ENCODE measurements around the gene RABGAP1L. TPM values are rescaled to one million over a fixed set of nuclear protein-coding genes. Genes with fewer than 3 reads are reported as not detected.
"Not testable (repeated sequence)": the region's sequence is repeated elsewhere in the genome, so short reads cannot be mapped to it uniquely, and the experiment has no call there.

The RABGAP1L gene
- total RNA-seq, 2 experiments from 2014 or later = 76.8 to 80.5 TPM

DNA sequence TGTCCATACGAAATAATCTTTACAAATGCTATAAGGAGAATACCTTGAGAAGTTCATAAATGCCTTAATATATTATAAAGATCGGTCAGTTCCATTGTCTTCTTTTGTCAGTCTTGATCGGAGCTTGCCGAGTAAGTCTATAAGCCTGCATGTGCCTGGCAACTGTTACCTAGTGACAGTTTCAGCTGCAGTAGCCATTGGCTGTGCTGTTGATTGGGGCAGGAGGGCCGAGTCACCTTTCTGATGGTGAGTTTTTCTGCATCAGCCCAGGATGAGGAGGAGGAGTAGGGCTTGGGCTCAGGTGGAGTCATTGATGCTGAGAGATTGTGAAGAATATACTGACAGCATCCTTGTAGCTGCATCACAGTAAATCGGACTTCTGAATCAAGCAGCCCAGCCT is 286.5 kb downstream of the RABGAP1L start:
- Mint-ChIP-seq H3K36me3 (ENCODE audit: low read depth) (no peaks in the 10 kb centered on the region), H3K27ac (no peak overlapping the region)
- DNase-seq = no peak

DNA sequence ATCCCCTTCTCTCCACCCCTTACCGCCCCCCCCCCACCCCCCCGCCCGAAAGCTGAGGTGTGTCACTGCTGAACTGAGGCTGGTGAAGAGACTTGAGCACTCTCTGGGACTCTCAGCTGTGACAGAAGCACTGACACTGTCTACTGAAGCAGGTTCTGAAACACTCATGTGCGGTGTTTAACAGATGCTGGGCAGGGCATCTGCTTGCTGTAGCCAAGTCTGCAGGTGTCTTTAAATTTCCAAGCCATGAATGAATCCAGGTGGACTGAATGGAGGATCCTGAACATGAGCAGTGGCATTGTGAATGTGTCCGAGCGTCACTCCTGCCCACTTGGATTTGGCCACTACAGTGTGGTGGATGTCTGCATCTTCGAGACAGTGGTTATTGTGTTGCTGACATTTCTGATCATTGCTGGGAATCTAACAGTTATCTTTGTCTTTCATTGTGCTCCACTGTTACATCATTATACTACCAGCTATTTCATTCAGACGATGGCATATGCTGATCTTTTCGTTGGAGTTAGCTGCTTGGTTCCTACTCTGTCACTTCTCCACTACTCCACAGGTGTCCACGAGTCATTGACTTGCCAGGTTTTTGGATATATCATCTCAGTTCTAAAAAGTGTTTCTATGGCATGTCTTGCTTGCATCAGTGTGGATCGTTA is 288.7 kb downstream of the RABGAP1L start, which contains the start of gene GPR52:
GPR52 (plus strand) TSS at position 99 of the 665 bp plus-strand sequence; CDS start at position 247, 148 bp downstream.
- CTCF ChIA-PET = no interaction called here
- Mint-ChIP-seq H3K27me3 (no peaks in the 10 kb centered on the region), H3K4me3 (no peak within 1 kb of the TSS), H3K36me3 (ENCODE audit: low read depth) (no peaks in the 10 kb centered on the region), H3K4me1 (no peaks in the 10 kb centered on the region), H3K27ac (no peak within 1 kb of the TSS), H3K9me3 (no peaks in the 10 kb centered on the region)
- DNase-seq = no peak
- POLR2A ChIA-PET = no interaction called here

More for the DNA sequence above, 286.5 kb downstream of the RABGAP1L start:
- POLR2A ChIA-PET = no interaction called here
- Mint-ChIP-seq H3K9me3 (no peaks in the 10 kb centered on the region), H3K27me3 (no peaks in the 10 kb centered on the region), H3K4me1 (no peaks in the 10 kb centered on the region), H3K4me3 (no peak overlapping the region)
- CTCF ChIA-PET = interaction anchor here (0.6 kb wide), 1 partner anchor 298 kb away, joined by 3 read pairs; no protein-coding TSS in a partner anchor

DNA sequence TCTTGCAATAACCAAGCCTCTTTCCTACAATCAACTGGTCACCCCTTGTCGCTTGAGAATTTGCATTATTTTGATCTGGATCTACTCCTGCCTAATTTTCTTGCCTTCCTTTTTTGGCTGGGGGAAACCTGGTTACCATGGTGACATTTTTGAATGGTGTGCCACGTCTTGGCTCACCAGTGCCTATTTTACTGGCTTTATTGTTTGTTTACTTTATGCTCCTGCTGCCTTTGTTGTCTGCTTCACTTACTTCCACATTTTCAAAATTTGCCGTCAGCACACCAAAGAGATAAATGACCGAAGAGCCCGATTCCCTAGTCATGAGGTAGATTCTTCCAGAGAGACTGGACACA is 289.2 kb downstream of the RABGAP1L start:
- no peak for DNase-seq
- H3K27me3 Mint-ChIP-seq = no peaks in the 10 kb centered on the region
- ChIA-PET CTCF (no interaction called here), POLR2A (no interaction called here)
- H3K4me1 Mint-ChIP-seq = no peaks in the 10 kb centered on the region
- no peak overlapping the region for H3K4me3 Mint-ChIP-seq
- H3K9me3 Mint-ChIP-seq = no peaks in the 10 kb centered on the region
- H3K36me3 Mint-ChIP-seq (ENCODE audit: low read depth) = no peaks in the 10 kb centered on the region
- H3K27ac Mint-ChIP-seq = no peak overlapping the region

GRCh38 chr1:174448974-174449373 is 289.7 kb downstream of the RABGAP1L start:
- ChIA-PET POLR2A (no interaction called here), CTCF (no interaction called here)
- Mint-ChIP-seq H3K36me3 (ENCODE audit: low read depth) (no peaks in the 10 kb centered on the region), H3K27ac (no peak overlapping the region), H3K9me3 (no peaks in the 10 kb centered on the region), H3K27me3 (no peaks in the 10 kb centered on the region), H3K4me1 (no peaks in the 10 kb centered on the region), H3K4me3 (no peak overlapping the region)
- DNase-seq = no peak

- Mint-ChIP-seq H3K36me3 (ENCODE audit: low read depth) (no peaks in the 10 kb centered on the region), H3K4me1 (no peaks in the 10 kb centered on the region), H3K9me3 (no peaks in the 10 kb centered on the region), H3K27ac (no peak overlapping the region), H3K27me3 (no peaks in the 10 kb centered on the region), H3K4me3 (no peak overlapping the region)
- ChIA-PET POLR2A (no interaction called here), CTCF (no interaction called here)
- no peak for DNase-seq
These were observed 292.1 kb downstream of the RABGAP1L start for GRCh38 chr1:174451408-174451807.

DNA sequence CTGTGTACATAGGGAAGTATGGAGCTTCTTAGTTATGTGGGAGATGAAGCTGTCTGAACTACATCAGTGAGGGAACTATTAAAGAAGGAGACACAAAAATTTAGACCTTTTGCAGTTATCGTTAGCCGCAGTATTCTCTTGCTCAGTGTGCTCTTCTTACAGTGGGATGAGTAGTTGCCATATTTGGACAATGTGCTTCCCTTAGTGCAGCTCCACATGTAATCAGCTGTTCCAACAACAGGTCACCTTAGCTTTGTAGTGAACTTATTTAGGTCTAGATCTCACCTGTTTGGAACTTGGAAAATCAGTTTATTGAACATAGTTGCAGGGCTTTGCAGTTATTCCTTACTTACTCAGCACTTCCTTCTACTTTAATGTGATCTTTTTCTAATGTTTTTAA is 306.5 kb downstream of the RABGAP1L start:
- no peaks in the 10 kb centered on the region for H3K9me3 Mint-ChIP-seq
- POLR2A ChIA-PET = no interaction called here
- H3K27ac Mint-ChIP-seq = no peak overlapping the region
- H3K4me3 Mint-ChIP-seq = no peak overlapping the region
- CTCF ChIA-PET = no interaction called here
- no peak for DNase-seq
- H3K27me3 Mint-ChIP-seq = no peaks in the 10 kb centered on the region
- no peaks in the 10 kb centered on the region for H3K4me1 Mint-ChIP-seq
- no peaks in the 10 kb centered on the region for H3K36me3 Mint-ChIP-seq (ENCODE audit: low read depth)

DNA sequence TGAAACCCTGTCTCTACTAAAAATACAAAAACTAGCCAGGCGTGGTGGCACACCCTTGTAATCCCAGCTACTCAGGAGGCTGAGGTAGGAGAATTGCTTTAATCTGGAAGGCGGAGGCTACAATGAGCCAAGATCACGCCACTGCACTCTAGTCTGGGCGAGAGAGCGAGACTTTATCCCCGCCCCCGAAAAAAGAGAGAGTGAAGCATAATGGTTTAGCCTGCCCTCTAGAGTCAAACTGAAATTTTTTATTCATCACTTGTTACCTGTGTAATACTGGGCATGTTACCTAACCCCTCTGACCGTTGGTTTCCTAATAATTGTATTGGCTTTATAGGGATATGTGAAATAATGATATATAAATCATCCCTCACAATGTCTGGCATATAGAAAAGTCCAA is 307.3 kb downstream of the RABGAP1L start:
- Mint-ChIP-seq H3K4me1 (no peaks in the 10 kb centered on the region), H3K4me3 (no peak overlapping the region), H3K27me3 (no peaks in the 10 kb centered on the region), H3K9me3 (no peaks in the 10 kb centered on the region), H3K27ac (no peak overlapping the region), H3K36me3 (ENCODE audit: low read depth) (no peaks in the 10 kb centered on the region)
- no peak for DNase-seq
- ChIA-PET POLR2A (no interaction called here), CTCF (no interaction called here)

- no peak for DNase-seq
- CTCF ChIA-PET = no interaction called here
- no peaks in the 10 kb centered on the region for H3K4me1 Mint-ChIP-seq
- H3K27ac Mint-ChIP-seq = no peak overlapping the region
- no peaks in the 10 kb centered on the region for H3K27me3 Mint-ChIP-seq
- no peaks in the 10 kb centered on the region for H3K36me3 Mint-ChIP-seq (ENCODE audit: low read depth)
- no peaks in the 10 kb centered on the region for H3K9me3 Mint-ChIP-seq
- H3K4me3 Mint-ChIP-seq = no peak overlapping the region
- POLR2A ChIA-PET = no interaction called here
These were observed 309.7 kb downstream of the RABGAP1L start for GRCh38 chr1:174469052-174469451.

GRCh38 chr1:174469687-174470086 is 310.4 kb downstream of the RABGAP1L start:
- CTCF ChIA-PET = no interaction called here

DNA sequence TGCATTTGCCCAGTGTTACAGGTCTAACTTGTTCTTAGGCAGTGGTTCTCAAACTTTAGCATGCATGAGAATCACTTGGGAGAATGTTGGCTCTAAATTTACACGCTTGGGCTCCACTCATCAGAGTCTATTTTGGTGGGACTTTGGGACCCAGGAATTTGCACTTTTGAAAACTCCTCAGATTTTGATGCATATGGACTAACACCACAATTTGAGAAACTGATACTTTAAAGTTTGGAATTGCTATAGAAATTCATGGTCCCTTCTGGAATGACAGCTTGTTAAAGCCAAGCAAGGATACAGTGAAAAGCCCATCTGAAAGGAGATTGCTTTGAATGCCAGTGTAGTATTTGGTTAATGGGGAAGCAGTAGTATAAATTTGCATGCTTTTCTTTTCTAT is 320.0 kb downstream of the RABGAP1L start:
- no peaks in the 10 kb centered on the region for H3K27me3 Mint-ChIP-seq
- no peak overlapping the region for H3K27ac Mint-ChIP-seq
- no peak overlapping the region for H3K4me3 Mint-ChIP-seq
- ChIA-PET POLR2A (no interaction called here), CTCF (no interaction called here)
- no peak for DNase-seq
- H3K36me3 Mint-ChIP-seq (ENCODE audit: low read depth) = no peaks in the 10 kb centered on the region
- no peaks in the 10 kb centered on the region for H3K9me3 Mint-ChIP-seq
- no peaks in the 10 kb centered on the region for H3K4me1 Mint-ChIP-seq

More at GRCh38 chr1:174469687-174470086, 310.4 kb downstream of the RABGAP1L start:
- no peak overlapping the region for H3K4me3 Mint-ChIP-seq
- no peaks in the 10 kb centered on the region for H3K9me3 Mint-ChIP-seq
- H3K36me3 Mint-ChIP-seq (ENCODE audit: low read depth) = no peaks in the 10 kb centered on the region
- no peak overlapping the region for H3K27ac Mint-ChIP-seq
- H3K4me1 Mint-ChIP-seq = no peaks in the 10 kb centered on the region
- POLR2A ChIA-PET = no interaction called here
- DNase-seq = no peak
- no peaks in the 10 kb centered on the region for H3K27me3 Mint-ChIP-seq

DNA sequence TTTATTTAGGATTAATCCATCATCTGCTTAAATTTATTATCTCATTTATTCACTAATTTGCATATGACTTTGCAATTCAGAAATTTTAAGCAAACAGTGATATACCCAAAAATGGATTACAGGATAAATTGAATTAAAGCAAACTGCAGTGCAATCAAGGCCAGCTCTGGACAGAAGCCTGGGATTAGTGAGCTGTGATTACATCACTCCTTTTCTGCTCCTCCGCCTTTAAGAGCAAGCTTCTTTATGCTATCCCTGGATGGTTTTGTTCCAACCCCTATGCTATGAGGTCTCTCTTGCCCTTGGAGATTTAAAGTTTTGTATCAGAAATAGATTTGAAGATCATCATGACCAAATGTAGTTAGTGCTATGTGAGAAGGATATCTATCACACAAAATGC is 321.0 kb downstream of the RABGAP1L start:
- ChIA-PET CTCF (no interaction called here), POLR2A (no interaction called here)
- Mint-ChIP-seq H3K4me3 (no peak overlapping the region), H3K4me1 (no peaks in the 10 kb centered on the region), H3K9me3 (no peaks in the 10 kb centered on the region), H3K27me3 (no peaks in the 10 kb centered on the region), H3K36me3 (ENCODE audit: low read depth) (no peaks in the 10 kb centered on the region), H3K27ac (no peak overlapping the region)
- DNase-seq = no peak

DNA sequence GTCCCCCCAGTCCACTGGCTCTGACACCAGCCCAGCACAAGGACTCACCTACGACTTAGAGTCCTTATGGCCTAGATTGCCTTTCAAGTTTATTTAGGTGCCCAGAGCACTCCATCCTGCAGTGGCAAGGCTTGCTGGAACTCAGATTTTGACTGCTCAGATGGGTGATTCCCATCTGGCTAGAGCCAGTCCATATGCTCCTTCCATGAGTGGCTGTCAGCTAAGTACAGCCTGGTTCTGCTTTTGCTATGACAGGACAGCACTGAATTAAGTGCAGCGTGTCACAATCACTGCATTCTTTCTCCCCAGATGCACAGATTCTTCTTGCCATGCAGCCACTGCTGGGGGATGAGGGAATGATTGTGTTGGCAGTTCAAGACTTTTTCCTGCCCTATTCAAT is 332.3 kb downstream of the RABGAP1L start:
- H3K4me1 Mint-ChIP-seq = peaks cover 3% of the 10 kb centered on the region
- ChIA-PET POLR2A (no interaction called here), CTCF (no interaction called here)
- H3K27me3 Mint-ChIP-seq = no peaks in the 10 kb centered on the region
- H3K9me3 Mint-ChIP-seq = no peaks in the 10 kb centered on the region
- no peak for DNase-seq
- peaks cover 2% of the 10 kb centered on the region for H3K36me3 Mint-ChIP-seq (ENCODE audit: low read depth)
- no peak overlapping the region for H3K4me3 Mint-ChIP-seq
- H3K27ac Mint-ChIP-seq = no peak overlapping the region

DNA sequence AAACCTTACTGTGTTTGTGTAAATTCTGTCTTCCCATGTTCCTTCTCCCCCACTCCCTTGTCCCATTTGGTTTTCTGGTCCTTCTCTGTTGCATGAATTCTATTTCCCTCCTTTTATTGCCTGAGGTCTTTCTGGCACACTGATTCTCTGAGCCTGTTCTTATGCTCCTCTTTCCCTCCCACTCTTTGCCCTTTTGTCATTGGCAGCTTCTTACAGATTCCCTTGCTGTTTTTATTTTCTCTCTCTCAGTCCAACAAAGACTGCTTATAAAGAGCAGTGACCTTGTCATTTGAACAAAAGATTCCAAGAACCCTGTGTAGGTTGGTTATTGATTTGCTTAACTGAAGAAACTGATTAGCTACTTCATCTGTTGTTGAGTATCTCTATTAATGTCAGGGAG is 338.2 kb downstream of the RABGAP1L start:
- no peak overlapping the region for H3K27ac Mint-ChIP-seq
- no peak overlapping the region for H3K4me3 Mint-ChIP-seq
- H3K36me3 Mint-ChIP-seq (ENCODE audit: low read depth) = no peaks in the 10 kb centered on the region
- no peaks in the 10 kb centered on the region for H3K9me3 Mint-ChIP-seq
- DNase-seq = no peak
- no peaks in the 10 kb centered on the region for H3K27me3 Mint-ChIP-seq
- CTCF ChIA-PET = interaction anchor here (1.2 kb wide), 1 partner anchor 235 kb away, joined by 3 read pairs; no protein-coding TSS in a partner anchor
- POLR2A ChIA-PET = no interaction called here
- no peaks in the 10 kb centered on the region for H3K4me1 Mint-ChIP-seq

- H3K9me3 Mint-ChIP-seq; H3K27me3 Mint-ChIP-seq; CTCF ChIA-PET; DNase-seq; H3K27ac Mint-ChIP-seq; H3K4me1 Mint-ChIP-seq; POLR2A ChIA-PET; H3K4me3 Mint-ChIP-seq; H3K36me3 Mint-ChIP-seq (ENCODE audit: low read depth): not testable (repeated sequence)
These were observed 357.4 kb downstream of the RABGAP1L start for GRCh38 chr1:174516755-174517154.
